ENCODE measurements around the gene GULP1. TPM values are rescaled to one million over a fixed set of nuclear protein-coding genes. Genes with fewer than 3 reads are reported as not detected.

The GULP1 gene
- total RNA-seq, 1 experiment from 2014 or later: 140 TPM

GRCh38 chr2:188627471-188627870, 335.8 kb downstream of the GULP1 start:
- no peaks in the 10 kb centered on the region for H3K79me2 ChIP-seq (ENCODE audit: insufficient read depth, low read length)
- no peak overlapping the region for H3K9ac ChIP-seq (ENCODE audit: extremely low read depth, insufficient read length, low read length)
- no peak overlapping the region for H2BK15ac ChIP-seq (ENCODE audit: low read depth, low read length)
- H2BK120ac ChIP-seq (ENCODE audit: low read depth, low read length, poor library complexity, severe bottlenecking): no peak overlapping the region
- no peak overlapping the region for H3K14ac ChIP-seq (ENCODE audit: insufficient read depth, low read length)
- H3K18ac ChIP-seq (ENCODE audit: insufficient read length, low read depth, low read length): no peak overlapping the region
- Mint-ChIP-seq H3K36me3 (ENCODE audit: insufficient read depth in 1 of 3, low read depth in 3 of 3) (no peaks in the 10 kb centered on the region), H3K9me3 (no peaks in the 10 kb centered on the region; a peak in 1 of 5 replicates), H3K27me3 (ENCODE audit: low read depth) (no peaks in the 10 kb centered on the region), H3K4me1 (peaks cover 0 to 6% of the 10 kb centered on the region in 2 experiments; a peak in 1 of 4 replicates), H3K27ac (no peak overlapping the region), H3K4me3 (no peak overlapping the region)
- H3K4me2 ChIP-seq (ENCODE audit: insufficient read depth, insufficient read length, low read length): no peak overlapping the region
- no peak for DNase-seq
- no peaks in the 10 kb centered on the region for H3K4me1 ChIP-seq (ENCODE audit: insufficient read depth, low read length)
- H4K8ac ChIP-seq (replicated peaks; ENCODE audit: insufficient read length, low read depth, low read length): no peak overlapping the region
- no peaks in the 10 kb centered on the region for H3K79me1 ChIP-seq (ENCODE audit: insufficient read depth, low read depth, low read length, poor library complexity, severe bottlenecking)
- no peak overlapping the region for H2AFZ ChIP-seq (ENCODE audit: low read length)
- no peak overlapping the region for H4K91ac ChIP-seq (ENCODE audit: insufficient read length, low read depth, low read length)
- no peak overlapping the region for H3K23ac ChIP-seq (ENCODE audit: insufficient read length, low read depth, low read length)
- no peak overlapping the region for H3T11ph ChIP-seq (ENCODE audit: low read length)
- H3K27ac ChIP-seq (ENCODE audit: insufficient read length, low read depth, low read length): no peak overlapping the region
- TF ChIP-seq CTCF (conservative IDR thresholded peaks at IDR 0.05): no peak
- H2BK20ac ChIP-seq (ENCODE audit: low read depth, low read length, poor library complexity, severe bottlenecking): no peak overlapping the region
- H3K27me3 ChIP-seq (ENCODE audit: insufficient read depth, low read length): no peaks in the 10 kb centered on the region
- no peaks in the 10 kb centered on the region for H4K20me1 ChIP-seq (ENCODE audit: control insufficient read depth, insufficient read depth, insufficient read length)
- H2AK5ac ChIP-seq (ENCODE audit: insufficient read length, low read length): no peak overlapping the region
- no peak overlapping the region for H4K5ac ChIP-seq (ENCODE audit: insufficient read length, low read depth, low read length)
- H3K56ac ChIP-seq (ENCODE audit: insufficient read length, low read depth, low read length): no peak overlapping the region
- no peak overlapping the region for H2BK5ac ChIP-seq (ENCODE audit: insufficient read length, low read length)
- H3K4ac ChIP-seq (ENCODE audit: low read depth, low read length): no peak overlapping the region
- no peaks in the 10 kb centered on the region for H3K9me3 ChIP-seq (ENCODE audit: control insufficient read depth, low read depth, low read length)
- no peaks in the 10 kb centered on the region for H3K23me2 ChIP-seq (ENCODE audit: insufficient read length, low read depth, low read length, poor library complexity, severe bottlenecking)
- WGBS (ENCODE audit: extremely low coverage, insufficient read length, low lambda C conversion rate): no CpG with 5 or more reads among the region's 3 CpGs
- H2BK12ac ChIP-seq (ENCODE audit: insufficient read length, low read depth, low read length): no peak overlapping the region
